WTC11 (cell line): ENCODE results near the gene PAK5. TPM values are rescaled to one million over a fixed set of nuclear protein-coding genes. Genes with fewer than 3 reads are reported as not detected.

Experiments used
- ATAC-seq: fragments of 200-7000 bp; cut with Tn5 transposase; 2 replicates; pipeline ENCODE4 v1.10.0; 2021; ENCODE audit warnings: mild to moderate bottlenecking, moderate library complexity
- CTCF ChIA-PET: fragments of 300-600 bp; sonication (Branson Sonifier 250); formaldehyde crosslinking; loops from one replicate; lab custom pipeline; 2021; ENCODE audit warnings: antibody characterized with exemption; lab: Charles Lee
- POLR2A ChIA-PET: fragments of 350-600 bp; sonication (Branson Sonifier 250); formaldehyde crosslinking; loops from one replicate; lab custom pipeline; 2021; ENCODE audit warnings: antibody characterized with exemption; lab: Charles Lee
- DNase-seq: peaks from one replicate; pipeline ENCODE4 v3.0.0; 2021; ENCODE audit warnings: low spot score
- H3K27ac Mint-ChIP-seq: 2 replicates; pipeline ENCODE4 v1.8.0; 2021; ENCODE audit warnings: mixed read lengths
- H3K27me3 Mint-ChIP-seq: 2 replicates; pipeline ENCODE4 v1.8.0; 2021; ENCODE audit warnings: low read depth, mild to moderate bottlenecking, moderate library complexity, mixed read lengths
- H3K36me3 Mint-ChIP-seq: 2 replicates; pipeline ENCODE4 v1.8.0; 2021; ENCODE audit warnings: mixed read lengths
- H3K4me1 Mint-ChIP-seq: 2 replicates; pipeline ENCODE4 v1.8.0; 2022; ENCODE audit warnings: mixed read lengths
- H3K4me3 Mint-ChIP-seq: 2 replicates; pipeline ENCODE4 v1.8.0; 2021; ENCODE audit warnings: mild to moderate bottlenecking, moderate library complexity, mixed read lengths
- H3K9me3 Mint-ChIP-seq: 2 replicates; pipeline ENCODE4 v1.8.0; 2021; ENCODE audit warnings: mixed read lengths
- ARID4B ChIP-seq: sonication (generic); formaldehyde crosslinking; IDR thresholded peaks from 2 replicates; pipeline ENCODE4 v1.8.0; 2023; ENCODE audit warnings: missing genetic modification reagents, mild to moderate bottlenecking, borderline replicate concordance
- CDX4 ChIP-seq: fragments of 250-450 bp; sonication (Bioruptor Pico); IDR thresholded peaks from 2 replicates; pipeline ENCODE4 v1.9.0; 2021; ENCODE audit warnings: moderate library complexity, mild to moderate bottlenecking, inconsistent platforms, borderline replicate concordance
- NFYB ChIP-seq: sonication (generic); formaldehyde crosslinking; conservative IDR thresholded peaks from 2 replicates; pipeline ENCODE4 v1.8.0; 2022; ENCODE audit warnings: low read depth, missing genetic modification reagents
- SMAD3 ChIP-seq: sonication (generic); formaldehyde crosslinking; IDR thresholded peaks from 2 replicates; pipeline ENCODE4 v1.8.0; 2022; ENCODE audit warnings: missing genetic modification reagents, mild to moderate bottlenecking, borderline replicate concordance
- TEAD4 ChIP-seq: sonication (generic); formaldehyde crosslinking; IDR thresholded peaks from 2 replicates; pipeline ENCODE4 v1.8.0; 2022; ENCODE audit warnings: mild to moderate bottlenecking, missing genetic modification reagents
- TP53 ChIP-seq: sonication (generic); formaldehyde crosslinking; IDR thresholded peaks from 2 replicates; pipeline ENCODE4 v1.8.1; 2023; ENCODE audit warnings: mild to moderate bottlenecking, missing genetic modification reagents
- ZMAT4 ChIP-seq: fragments of 250-450 bp; sonication (Bioruptor Pico); IDR thresholded peaks from 2 replicates; pipeline ENCODE4 v1.9.0; 2021; ENCODE audit warnings: mild to moderate bottlenecking
- ZNF121 ChIP-seq: sonication (generic); formaldehyde crosslinking; IDR thresholded peaks from 2 replicates; pipeline ENCODE4 v1.8.0; 2023; ENCODE audit warnings: missing genetic modification reagents
- ZNF263 ChIP-seq: sonication (generic); formaldehyde crosslinking; IDR thresholded peaks from 2 replicates; pipeline ENCODE4 v1.8.1; 2022; ENCODE audit warnings: low read depth, mild to moderate bottlenecking, moderate library complexity, missing genetic modification reagents
- ZNF425 ChIP-seq: fragments of 250-450 bp; sonication (Bioruptor Pico); conservative IDR thresholded peaks from 2 replicates; pipeline ENCODE4 v1.9.0; 2021; ENCODE audit warnings: mild to moderate bottlenecking
- ZNF512 ChIP-seq: sonication (generic); formaldehyde crosslinking; IDR thresholded peaks from 2 replicates; pipeline ENCODE4 v1.8.1; 2022; ENCODE audit warnings: missing genetic modification reagents, borderline replicate concordance
- ZNF532 ChIP-seq: fragments of 250-450 bp; sonication (Bioruptor Pico); IDR thresholded peaks from 2 replicates; pipeline ENCODE4 v1.9.0; 2021; ENCODE audit warnings: mild to moderate bottlenecking, borderline replicate concordance
- total RNA-seq: library from RNA; stranded (reverse); gene quantifications from 3 replicates; pipeline ENCODE4 v1.2.3, GENCODE V29; 2021

Gene PAK5
- total RNA-seq, 1 experiment from 2014 or later: 0.31 TPM

GRCh38 chr20:9877932-9878495 is 39.1 kb upstream of the PAK5 start (continued):
- no peak for TF ChIP-seq ZNF425 (CRISPR knock-in tag)

- Mint-ChIP-seq H3K27me3 (no peaks in the 10 kb centered on the region; the same call in 1 of the 2 replicates), H3K27ac (no peak overlapping the region), H3K4me3 (no peak overlapping the region), H3K9me3 (peaks cover 17% of the 10 kb centered on the region), H3K4me1 (no peaks in the 10 kb centered on the region), H3K36me3 (no peaks in the 10 kb centered on the region)
- DNase-seq (no peak), ATAC-seq (no peak)
- ChIA-PET POLR2A (no interaction called here), CTCF (no interaction called here)
- TF ChIP-seq ARID4B (CRISPR knock-in tag): no peak
- no peak for TF ChIP-seq TEAD4 (CRISPR knock-in tag)
- TF ChIP-seq ZNF532 (CRISPR knock-in tag): no peak
- no peak for TF ChIP-seq ZNF121 (CRISPR knock-in tag)
- TF ChIP-seq CDX4 (CRISPR knock-in tag): no peak
- no peak for TF ChIP-seq ZNF512 (CRISPR knock-in tag)
- no peak for TF ChIP-seq SMAD3 (CRISPR knock-in tag)
- TF ChIP-seq NFYB: no peak
- TF ChIP-seq ZNF263 (CRISPR knock-in tag): no peak
- TF ChIP-seq ZMAT4: no peak
- no peak for TF ChIP-seq TP53
Observed at GRCh38 chr20:9867196-9867980, 28.5 kb upstream of the PAK5 start.
